M059J (cell line): ENCODE results near the gene CASP8. TPM values are rescaled to one million over a fixed set of nuclear protein-coding genes. Genes with fewer than 3 reads are reported as not detected.

Source experiments
- total RNA-seq: library from RNA; depleted of rRNA; stranded (reverse); fragments of >200 nt; shearing (Covaris generic); gene quantifications from 2 replicates; pipeline ENCODE4 v1.2.3, GENCODE V29; 2014; rRNA removed

Gene CASP8
- total RNA-seq, 1 experiment from 2014 or later: 27.0 TPM

Other genes with a start within 250 kb of the CASP8 start
- gene HYCC2, start 188.9 kb upstream of the CASP8 start, total RNA-seq: 6.7 and 8.4 TPM in 2 replicates
- gene NDUFB3, start 188.5 kb upstream of the CASP8 start, total RNA-seq: 149 and 213 TPM in 2 replicates
- 22.2 and 27.0 TPM in 2 replicates for gene CFLAR, start 144.4 kb upstream of the CASP8 start, total RNA-seq
- 6.4 and 7.9 TPM in 2 replicates for gene CASP10, start 77.4 kb upstream of the CASP8 start, total RNA-seq
- gene FLACC1, start 96.8 kb downstream of the CASP8 start, total RNA-seq: 0.27 TPM in 1 of 2 replicates, not detected in the other
- 18.6 and 22.9 TPM in 2 replicates for gene TRAK2, start 190.9 kb downstream of the CASP8 start, total RNA-seq
- gene STRADB, start 191.2 kb downstream of the CASP8 start, total RNA-seq: 41.1 and 51.6 TPM in 2 replicates